Spinal cord (tissue), 10 donors: Measurements from ENCODE around the gene ABCG5. TPM values are rescaled to one million over a fixed set of nuclear protein-coding genes. Genes with fewer than 3 reads are reported as not detected.

Source experiments
- DNase-seq, 6 donors: peaks; one replicate each; pipeline versions ENCODE4 v3.0.0 to v3.0.0-alpha.2; 2013 to 2015; ENCODE audit warnings: low spot score in 6 of 6, low read depth in 4 of 6
- H3K27ac ChIP-seq: one replicate; pipeline ENCODE4 v1.5.1; 2013; ENCODE audit warnings: low read depth, low read length, control low read depth
- H3K27me3 ChIP-seq: one replicate; pipeline ENCODE4 v1.6.1; 2013; ENCODE audit warnings: low read length; ENCODE audit not compliant: control insufficient read depth, insufficient read depth
- H3K36me3 ChIP-seq: one replicate; pipeline ENCODE4 v1.6.1; 2013; ENCODE audit warnings: low read length; ENCODE audit not compliant: control insufficient read depth, insufficient read depth
- H3K4me1 ChIP-seq: one replicate; pipeline ENCODE4 v1.6.1; 2013; ENCODE audit warnings: low read length; ENCODE audit not compliant: control insufficient read depth, insufficient read depth
- H3K4me3 ChIP-seq: one replicate; pipeline ENCODE4 v1.5.1; 2013; ENCODE audit warnings: low read depth, low read length, control low read depth
- H3K9me3 ChIP-seq: one replicate; pipeline ENCODE4 v1.6.1; 2013; ENCODE audit warnings: low read length; ENCODE audit not compliant: control insufficient read depth, insufficient read depth
- WGBS: methylation state at CpG from one replicate; pipeline ENCODE4 v1.1.5; 2013; ENCODE audit warnings: missing lambda C conversion rate; ENCODE audit not compliant: insufficient coverage; 5-methylcytosine and 5-hydroxymethylcytosine counted together
- polyA plus RNA-seq, 2 donors: library from polyadenylated mRNA; unstranded; fragments of 120-200 nt; gene quantifications; one replicate each; pipeline ENCODE4 v1.2.1, GENCODE V29; 2013; ENCODE audit not compliant: insufficient read length in 2 of 2
- total RNA-seq, 2 donors: library from RNA; depleted of rRNA in 1 of 2; stranded (reverse); fragments of 120-200 nt in 1 of 2; fragments of >200 nt in 1 of 2; gene quantifications; one replicate each; pipeline versions ENCODE4 v1.2.3 to v1.2.4, GENCODE V29; 2013 to 2014
- donor health status: healthy.

The ABCG5 gene
- total and polyA plus RNA-seq, 4 donors, result 0.06 to 0.44 (median 0.24) TPM

- no peak for DNase-seq
- Histone ChIP-seq H3K4me1 (no peaks in the 10 kb centered on the region), H3K9me3 (no peaks in the 10 kb centered on the region), H3K27me3 (no peaks in the 10 kb centered on the region), H3K4me3 (no peak overlapping the region), H3K36me3 (no peaks in the 10 kb centered on the region), H3K27ac (no peak overlapping the region)
- WGBS, result 94% methylated on average over 5 of the region's 5 CpGs
Observed at GRCh38 chr2:43846140-43846793, 7.6 kb upstream of the ABCG5 start.

GRCh38 chr2:43845181-43845580 lies 6.5 kb upstream of the ABCG5 start:
- Histone ChIP-seq H3K27me3 (no peaks in the 10 kb centered on the region), H3K9me3 (no peaks in the 10 kb centered on the region), H3K4me1 (no peaks in the 10 kb centered on the region), H3K4me3 (no peak overlapping the region), H3K27ac (no peak overlapping the region), H3K36me3 (no peaks in the 10 kb centered on the region)
- no CpG with 5 or more reads among the region's 1 CpG for WGBS
- no peak for DNase-seq

GRCh38 chr2:43842866-43843226 lies 4.2 kb upstream of the ABCG5 start:
- 91% methylated on average over 4 of the region's 9 CpGs for WGBS
- Histone ChIP-seq H3K4me3 (no peak overlapping the region), H3K27ac (no peak overlapping the region), H3K9me3 (no peaks in the 10 kb centered on the region), H3K36me3 (no peaks in the 10 kb centered on the region), H3K27me3 (no peaks in the 10 kb centered on the region), H3K4me1 (no peaks in the 10 kb centered on the region)
- no peak for DNase-seq

GRCh38 chr2:43841949-43842865 lies 3.6 kb upstream of the ABCG5 start:
- DNase-seq, result no peak
- Histone ChIP-seq H3K9me3 (no peaks in the 10 kb centered on the region), H3K27me3 (no peaks in the 10 kb centered on the region), H3K4me1 (no peaks in the 10 kb centered on the region), H3K27ac (no peak overlapping the region), H3K4me3 (no peak overlapping the region), H3K36me3 (no peaks in the 10 kb centered on the region)
- 96% methylated on average over 9 of the region's 14 CpGs for WGBS

- Histone ChIP-seq H3K9me3 (no peaks in the 10 kb centered on the region), H3K27me3 (no peaks in the 10 kb centered on the region), H3K36me3 (no peaks in the 10 kb centered on the region), H3K27ac (no peak overlapping the region), H3K4me3 (no peak overlapping the region), H3K4me1 (no peaks in the 10 kb centered on the region)
- no peak for DNase-seq
- 76% methylated on average over 5 of the region's 5 CpGs for WGBS
Observed at GRCh38 chr2:43840965-43841364, 2.3 kb upstream of the ABCG5 start.

GRCh38 chr2:43839776-43840564 lies 1.3 kb upstream of the ABCG5 start:
- Histone ChIP-seq H3K27me3 (no peaks in the 10 kb centered on the region), H3K27ac (no peak overlapping the region), H3K4me1 (no peaks in the 10 kb centered on the region), H3K9me3 (no peaks in the 10 kb centered on the region), H3K36me3 (no peaks in the 10 kb centered on the region), H3K4me3 (no peak overlapping the region)
- no peak for DNase-seq
- WGBS, result 80% methylated on average over 5 of the region's 14 CpGs

- Histone ChIP-seq H3K27me3 (no peaks in the 10 kb centered on the region), H3K4me3 (no peak overlapping the region), H3K27ac (no peak overlapping the region), H3K9me3 (no peaks in the 10 kb centered on the region), H3K4me1 (no peaks in the 10 kb centered on the region), H3K36me3 (no peaks in the 10 kb centered on the region)
- 85% methylated on average over 20 of the region's 21 CpGs for WGBS
- no peak for DNase-seq
Observed at GRCh38 chr2:43837831-43838559, 644 bp downstream of the ABCG5 start.

- Histone ChIP-seq H3K9me3 (no peaks in the 10 kb centered on the region), H3K4me1 (peaks cover 2% of the 10 kb centered on the region), H3K27me3 (no peaks in the 10 kb centered on the region), H3K27ac (no peak overlapping the region), H3K4me3 (no peak overlapping the region), H3K36me3 (no peaks in the 10 kb centered on the region)
- no peak for DNase-seq
- no CpG with 5 or more reads among the region's 4 CpGs for WGBS
Observed at GRCh38 chr2:43837033-43837432, 1.6 kb downstream of the ABCG5 start.

- no peaks in the 10 kb centered on the region for H3K9me3 ChIP-seq
- peak in 2 of 6 donors; percentile 16 to 25 for DNase-seq
- H3K4me3 ChIP-seq, result no peak overlapping the region
- H3K27me3 ChIP-seq, result peaks cover 5% of the 10 kb centered on the region
- WGBS, result 59% methylated on average over 3 of the region's 3 CpGs
- peaks cover 8% of the 10 kb centered on the region for H3K4me1 ChIP-seq
- H3K36me3 ChIP-seq, result no peaks in the 10 kb centered on the region
- H3K27ac ChIP-seq, result no peak overlapping the region
Observed at GRCh38 chr2:43832457-43832856, 6.2 kb downstream of the ABCG5 start.
